Fibroblast of skin of left quadriceps (primary cell): ENCODE measurements around the gene CDK14.

Experiments used
- DNase-seq, 2 experiments: peaks; one replicate each; pipeline ENCODE4 v3.0.0-alpha.2; 2013; ENCODE audit warnings: low read depth in 2 of 2

CDK14 gene

GRCh38 chr7:91045606-91046005, 449.5 kb downstream of the CDK14 start:
- DNase-seq, result no peak

- no peak for DNase-seq
Measured at GRCh38 chr7:91046322-91047089, 450.4 kb downstream of the CDK14 start.

- DNase-seq, result no peak
Measured at GRCh38 chr7:91047636-91048035, 451.5 kb downstream of the CDK14 start.

GRCh38 chr7:91050677-91051076, 454.6 kb downstream of the CDK14 start:
- no peak for DNase-seq

- no peak for DNase-seq
Measured at GRCh38 chr7:91051966-91052365, 455.8 kb downstream of the CDK14 start.

- DNase-seq, result no peak
Measured at GRCh38 chr7:91054374-91054773, 458.3 kb downstream of the CDK14 start.

- no peak for DNase-seq
Measured at GRCh38 chr7:91055219-91055618, 459.1 kb downstream of the CDK14 start.

GRCh38 chr7:91062713-91063112, 466.6 kb downstream of the CDK14 start:
- DNase-seq, result no peak

GRCh38 chr7:91064052-91064451, 467.9 kb downstream of the CDK14 start:
- no peak for DNase-seq

GRCh38 chr7:91064938-91065337, 468.8 kb downstream of the CDK14 start:
- no peak for DNase-seq

GRCh38 chr7:91066627-91067026, 470.5 kb downstream of the CDK14 start:
- DNase-seq, result no peak

GRCh38 chr7:91067242-91067641, 471.1 kb downstream of the CDK14 start:
- DNase-seq, result no peak

GRCh38 chr7:91068136-91068795, 472.1 kb downstream of the CDK14 start:
- DNase-seq, result no peak

- no peak for DNase-seq
Measured at GRCh38 chr7:91069146-91069545, 473.0 kb downstream of the CDK14 start.

- peak; percentile 55 to 60 for DNase-seq
Measured at GRCh38 chr7:91079487-91079886, 483.4 kb downstream of the CDK14 start.

GRCh38 chr7:91080351-91080750, 484.2 kb downstream of the CDK14 start:
- no peak for DNase-seq

- peak; percentile 78 for DNase-seq
Measured at GRCh38 chr7:91082038-91082437, 485.9 kb downstream of the CDK14 start.

GRCh38 chr7:91082852-91083495, 486.9 kb downstream of the CDK14 start:
- DNase-seq, result no peak

- DNase-seq, result no peak
Measured at GRCh38 chr7:91083855-91084644, 487.9 kb downstream of the CDK14 start.

- DNase-seq, result no peak
Measured at GRCh38 chr7:91085175-91085574, 489.1 kb downstream of the CDK14 start.

GRCh38 chr7:91086200-91086599, 490.1 kb downstream of the CDK14 start:
- no peak for DNase-seq

GRCh38 chr7:91088156-91088555, 492.0 kb downstream of the CDK14 start:
- no peak for DNase-seq
